Measurements from ENCODE around the gene SIRT7.

- TF ChIP-seq CTCF (conservative IDR thresholded peaks at IDR 0.05; ENCODE audit: low read depth, low read length) = no peak
- no peak for TF ChIP-seq EZH2phosphoT487 (IDR thresholded peaks at IDR 0.05; ENCODE audit: borderline replicate concordance, low read length)
- no peak for TF ChIP-seq EZH2 (IDR thresholded peaks at IDR 0.05; ENCODE audit: low read length, unreplicated experiment)
Measured at GRCh38 chr17:81947189-81947588, 29.2 kb upstream of the SIRT7 start, which contains the start of gene MYADML2.

All from PC-3 (cell line).